Activated naive CD8-positive, alpha-beta T cell treated with anti-CD3 and anti-CD28 coated beads, Interleukin-2, amount 10 ng/mL, durations not matched to agents 7 days and 5 days (primary cell): ENCODE measurements around the gene TCOF1. TPM values are rescaled to one million over a fixed set of nuclear protein-coding genes. Genes with fewer than 3 reads are reported as not detected.

ENCODE experiments used
- ATAC-seq: fragments of 150-1000 bp; cut with Tn5 transposase; one replicate; pipeline ENCODE4 v1.10.0; 2021; ENCODE audit warnings: low read depth, moderate library complexity
- POLR2A ChIA-PET: fragments of 350-600 bp; sonication (Branson Sonifier 250); formaldehyde crosslinking; loops from one replicate; lab custom pipeline; 2021; ENCODE audit warnings: antibody characterized with exemption; lab: Charles Lee
- DNase-seq: peaks from one replicate; pipeline ENCODE4 v3.0.0; 2021
- H3K27ac Mint-ChIP-seq: one replicate; pipeline ENCODE4 v1.8.0; 2022; ENCODE audit warnings: mild to moderate bottlenecking, mixed read lengths
- H3K27me3 Mint-ChIP-seq: one replicate; pipeline ENCODE4 v1.8.0; 2022; ENCODE audit warnings: mild to moderate bottlenecking, moderate library complexity, mixed read lengths
- H3K36me3 Mint-ChIP-seq: one replicate; pipeline ENCODE4 v1.8.0; 2021; ENCODE audit warnings: mild to moderate bottlenecking, mixed read lengths
- H3K4me1 Mint-ChIP-seq: one replicate; pipeline ENCODE4 v1.8.0; 2021; ENCODE audit warnings: mixed read lengths
- H3K4me3 Mint-ChIP-seq: one replicate; pipeline ENCODE4 v1.8.0; 2022; ENCODE audit warnings: mild to moderate bottlenecking, moderate library complexity, mixed read lengths
- H3K9me3 Mint-ChIP-seq: one replicate; pipeline ENCODE4 v1.8.0; 2021; ENCODE audit warnings: mixed read lengths
- total RNA-seq, 2 experiments: library from RNA; stranded (reverse); gene quantifications; one replicate each; pipeline ENCODE4 v1.2.3, GENCODE V29; 2021

The TCOF1 gene
- total RNA-seq, 2 experiments from 2014 or later = 68.8 to 72.5 TPM

DNA sequence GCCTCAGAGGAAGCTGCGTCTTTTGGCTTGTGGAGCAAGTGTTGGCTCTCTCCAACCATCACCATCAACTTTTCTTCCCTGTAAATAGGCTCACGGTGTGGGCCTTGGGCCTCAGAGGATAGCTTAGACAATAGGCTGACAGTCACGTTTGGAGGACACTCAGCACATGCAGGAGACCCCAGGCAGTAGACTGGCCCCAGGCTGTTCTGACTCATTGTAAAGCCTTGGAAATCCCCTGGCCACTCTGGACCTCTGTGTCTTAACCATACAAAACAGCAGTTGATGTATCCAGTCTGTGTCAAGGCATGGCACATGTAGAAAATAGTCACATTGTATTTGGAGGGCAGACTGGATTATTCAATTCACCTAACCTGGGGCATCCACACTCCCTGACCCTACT, 36.6 kb downstream of the TCOF1 start:
- Mint-ChIP-seq H3K27ac (no peak overlapping the region), H3K36me3 (peaks cover 19% of the 10 kb centered on the region), H3K4me3 (no peak overlapping the region), H3K4me1 (peaks cover 7% of the 10 kb centered on the region), H3K27me3 (no peaks in the 10 kb centered on the region), H3K9me3 (no peaks in the 10 kb centered on the region)
- ATAC-seq (no peak), DNase-seq (no peak)
- POLR2A ChIA-PET = interaction anchor here (0.5 kb wide), 1 partner anchor 731 kb away, joined by 3 read pairs; no protein-coding TSS in a partner anchor

DNA sequence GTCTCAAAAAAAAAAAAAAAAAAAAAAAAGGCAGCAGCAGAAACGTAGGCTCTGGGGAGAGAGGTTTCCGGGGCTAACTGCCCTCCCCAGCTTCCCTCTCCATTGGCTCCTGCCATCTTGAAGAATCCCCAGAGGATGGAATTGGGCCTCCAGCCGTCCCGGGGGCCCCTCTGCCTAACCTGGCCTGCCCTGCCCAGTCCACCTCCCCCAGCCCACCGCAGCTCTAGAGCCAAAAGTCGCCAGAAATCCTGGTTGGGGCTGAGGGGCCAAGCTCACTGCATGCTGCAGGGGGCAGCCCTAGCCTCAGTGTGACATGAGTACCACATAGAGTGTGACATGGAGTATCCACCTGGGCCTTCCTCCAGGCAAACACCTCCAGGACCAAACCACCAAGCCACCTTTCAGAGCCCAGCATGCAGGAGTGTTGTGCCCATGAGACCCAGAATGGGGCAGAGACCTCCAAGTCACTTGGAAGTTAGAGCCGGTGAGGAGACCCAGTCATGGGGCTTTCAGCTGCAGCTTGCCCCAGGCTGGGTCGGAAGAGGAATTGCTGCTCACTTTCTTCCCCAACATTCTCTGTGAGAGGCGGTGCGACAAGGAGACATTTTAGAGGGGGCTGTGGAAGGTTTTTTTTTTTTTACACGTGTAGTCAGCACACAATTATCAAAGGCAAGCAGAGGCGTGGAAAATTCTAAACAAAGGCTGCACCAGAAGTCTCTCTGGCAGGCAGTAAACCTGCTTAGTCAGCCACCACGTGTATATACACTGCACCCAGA, 37.6 kb downstream of the TCOF1 start:
- H3K4me3 Mint-ChIP-seq = no peak overlapping the region
- peak overlapping the region; percentile 21 for H3K27ac Mint-ChIP-seq
- POLR2A ChIA-PET = no interaction called here
- H3K27me3 Mint-ChIP-seq = no peaks in the 10 kb centered on the region
- ATAC-seq (no peak), DNase-seq (no peak)
- H3K4me1 Mint-ChIP-seq = peaks cover 15% of the 10 kb centered on the region
- H3K9me3 Mint-ChIP-seq = no peaks in the 10 kb centered on the region
- H3K36me3 Mint-ChIP-seq = peaks cover 21% of the 10 kb centered on the region

DNA sequence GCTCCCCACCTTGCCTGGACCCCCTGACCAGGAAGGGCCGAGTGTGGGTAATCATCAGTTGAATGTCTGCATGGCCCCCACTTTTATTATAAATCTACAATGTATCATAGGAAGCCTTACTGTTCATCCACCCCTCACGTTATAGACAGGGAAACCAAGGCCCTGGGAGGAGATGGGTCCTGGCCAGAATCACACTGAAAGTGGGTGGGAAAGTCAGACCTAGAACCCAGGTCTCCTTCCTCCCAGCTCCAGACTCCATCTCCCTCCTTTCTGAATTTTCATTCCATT, 38.1 kb downstream of the TCOF1 start:
- no peaks in the 10 kb centered on the region for H3K9me3 Mint-ChIP-seq
- DNase-seq (no peak), ATAC-seq (no peak)
- H3K4me1 Mint-ChIP-seq = peaks cover 21% of the 10 kb centered on the region
- no peak overlapping the region for H3K27ac Mint-ChIP-seq
- no peak overlapping the region for H3K4me3 Mint-ChIP-seq
- POLR2A ChIA-PET = no interaction called here
- H3K27me3 Mint-ChIP-seq = no peaks in the 10 kb centered on the region
- H3K36me3 Mint-ChIP-seq = peaks cover 25% of the 10 kb centered on the region

DNA sequence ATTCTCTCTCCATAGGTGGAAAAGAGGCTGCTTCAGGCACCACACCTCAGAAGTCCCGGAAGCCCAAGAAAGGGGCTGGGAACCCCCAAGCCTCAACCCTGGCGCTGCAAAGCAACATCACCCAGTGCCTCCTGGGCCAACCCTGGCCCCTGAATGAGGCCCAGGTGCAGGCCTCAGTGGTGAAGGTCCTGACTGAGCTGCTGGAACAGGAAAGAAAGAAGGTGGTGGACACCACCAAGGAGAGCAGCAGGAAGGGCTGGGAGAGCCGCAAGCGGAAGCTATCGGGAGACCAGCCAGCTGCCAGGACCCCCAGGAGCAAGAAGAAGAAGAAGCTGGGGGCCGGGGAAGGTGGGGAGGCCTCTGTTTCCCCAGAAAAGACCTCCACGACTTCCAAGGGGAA, 38.8 kb downstream of the TCOF1 start:
- ATAC-seq (no peak), DNase-seq (no peak)
- Mint-ChIP-seq H3K4me1 (peaks cover 21% of the 10 kb centered on the region), H3K4me3 (no peak overlapping the region), H3K9me3 (no peaks in the 10 kb centered on the region), H3K36me3 (peaks cover 28% of the 10 kb centered on the region), H3K27ac (peak overlapping the region; percentile 26), H3K27me3 (no peaks in the 10 kb centered on the region)
- POLR2A ChIA-PET = no interaction called here

DNA sequence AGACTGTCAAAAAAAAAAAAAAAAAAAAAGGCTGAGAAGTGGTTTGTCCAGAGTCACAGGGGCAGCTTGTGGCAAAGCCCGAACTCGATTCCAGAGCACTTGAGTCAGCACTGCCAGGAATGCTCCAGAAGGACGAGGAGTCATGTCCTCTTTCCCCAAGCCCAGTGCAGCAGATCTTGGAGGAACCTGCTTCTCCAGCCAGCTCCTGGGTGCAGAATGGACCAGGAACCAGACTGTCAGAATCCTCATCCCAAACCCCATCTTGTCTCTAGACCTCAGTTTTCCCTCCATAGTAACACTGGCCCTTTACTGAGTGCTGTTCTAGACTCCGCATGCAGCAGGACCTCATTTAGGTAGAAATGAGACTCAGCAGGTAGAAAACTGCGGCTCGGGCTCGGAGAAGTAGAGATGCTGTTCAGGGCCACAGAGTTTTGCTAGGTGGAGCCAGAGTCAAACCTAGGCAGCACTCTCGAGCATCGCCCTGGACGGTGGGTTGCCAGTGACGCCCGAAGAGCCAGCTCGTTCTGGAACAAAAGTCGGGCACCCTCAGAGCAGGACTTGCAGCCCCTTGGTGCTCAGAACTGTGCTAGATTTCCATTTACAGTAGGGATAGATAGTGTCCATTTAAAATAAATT, 39.8 kb downstream of the TCOF1 start:
- H3K27ac Mint-ChIP-seq = no peak overlapping the region

DNA sequence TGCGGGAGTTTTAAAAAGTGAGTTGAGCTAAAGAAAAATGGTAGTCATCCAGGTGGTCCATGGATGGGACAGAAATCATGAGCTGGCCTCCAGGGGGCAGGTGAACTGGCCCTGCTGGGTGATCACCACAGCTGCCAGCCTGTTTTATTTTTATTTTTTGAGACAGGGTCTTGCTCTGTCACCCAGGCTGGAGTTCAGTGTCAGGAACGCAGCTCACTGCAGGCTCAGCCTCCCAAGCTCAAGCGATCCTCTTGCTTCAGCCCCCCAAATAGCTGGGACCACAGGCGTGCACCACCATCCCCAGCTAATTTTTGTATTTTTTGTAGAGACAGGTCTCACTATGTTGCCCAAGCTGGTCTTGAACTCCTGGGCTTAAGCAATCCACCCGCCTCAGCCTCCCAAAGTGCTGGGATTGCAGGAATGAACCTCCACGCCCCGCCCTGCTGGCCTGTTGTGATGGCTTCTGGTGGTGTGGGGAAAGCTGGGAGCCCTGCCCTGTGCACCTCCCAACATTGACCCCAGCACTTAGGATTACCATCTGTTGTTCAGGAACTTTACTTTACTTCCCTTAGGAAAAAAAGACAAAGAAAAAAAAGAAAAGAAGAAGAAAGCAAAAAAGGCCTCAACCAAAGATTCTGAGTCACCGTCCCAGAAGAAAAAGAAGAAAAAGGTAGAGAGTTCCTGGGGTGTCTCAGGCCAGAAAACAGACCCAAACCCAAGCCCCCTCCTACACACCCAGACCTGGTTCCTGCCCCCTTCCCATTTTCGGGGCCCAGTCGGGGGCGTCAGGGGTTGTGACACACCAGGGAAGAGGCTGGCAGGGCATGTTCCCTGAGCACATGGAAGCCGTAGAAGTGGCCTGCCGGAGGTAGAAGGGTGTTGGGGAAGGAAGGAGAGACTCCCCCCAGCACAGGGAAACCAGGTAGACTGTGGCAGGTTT, 40.6 kb downstream of the TCOF1 start:
- ATAC-seq (no peak), DNase-seq (no peak)
- no peak overlapping the region for H3K4me3 Mint-ChIP-seq
- peaks cover 25% of the 10 kb centered on the region for H3K4me1 Mint-ChIP-seq
- H3K27me3 Mint-ChIP-seq = no peaks in the 10 kb centered on the region
- peak overlapping the region; percentile 75 for H3K27ac Mint-ChIP-seq
- H3K36me3 Mint-ChIP-seq = peaks cover 35% of the 10 kb centered on the region
- POLR2A ChIA-PET = interaction anchor here (4.7 kb wide), 1 partner anchor 12 kb away, joined by 32 read pairs; no protein-coding TSS in a partner anchor
- H3K9me3 Mint-ChIP-seq = no peaks in the 10 kb centered on the region

More for the DNA sequence above, 39.8 kb downstream of the TCOF1 start:
- Mint-ChIP-seq H3K9me3 (no peaks in the 10 kb centered on the region), H3K4me3 (no peak overlapping the region), H3K27me3 (no peaks in the 10 kb centered on the region), H3K4me1 (peaks cover 23% of the 10 kb centered on the region), H3K36me3 (peaks cover 32% of the 10 kb centered on the region)
- DNase-seq (no peak), ATAC-seq (no peak)
- POLR2A ChIA-PET = interaction anchor here (0.7 kb wide), 1 partner anchor 18 kb away, joined by 3 read pairs; no protein-coding TSS in a partner anchor

DNA sequence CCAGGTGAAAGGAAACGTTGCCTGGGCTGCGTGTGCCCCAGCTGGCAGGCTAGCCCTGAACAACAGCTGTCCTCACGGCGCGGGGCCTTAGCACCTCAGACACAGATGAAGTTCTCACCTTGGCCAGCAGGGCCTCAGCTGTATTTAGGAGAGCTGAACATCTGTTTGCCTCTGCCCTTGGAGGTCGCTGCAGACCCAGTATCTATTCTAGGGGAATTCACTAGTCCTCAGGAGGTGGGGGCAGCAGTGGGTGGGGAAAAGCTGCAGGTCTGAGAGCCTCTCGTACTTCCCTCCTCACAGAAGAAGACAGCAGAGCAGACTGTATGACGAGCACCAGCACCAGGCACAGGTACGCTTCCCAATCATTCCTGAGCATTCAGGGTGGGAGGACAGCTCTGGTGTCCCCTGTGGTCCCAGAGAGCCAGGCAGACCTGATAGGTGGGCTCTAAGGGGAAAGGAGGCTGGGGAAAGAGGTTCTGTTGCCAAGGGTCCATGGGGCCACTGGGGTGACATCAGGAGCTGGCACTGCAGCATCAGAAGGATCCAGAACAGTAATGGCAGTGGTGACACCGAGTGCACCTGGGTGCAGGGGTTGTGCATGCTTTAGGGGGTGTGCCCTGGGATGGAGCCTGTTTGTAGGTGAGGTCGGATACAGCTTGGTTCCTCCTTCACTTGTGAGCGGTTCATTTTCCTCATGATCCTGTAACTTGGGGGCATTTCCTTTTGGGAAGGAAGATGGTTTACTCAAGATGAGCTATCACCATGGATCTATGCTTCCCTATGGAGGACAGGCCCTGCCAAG, 41.4 kb downstream of the TCOF1 start:
- no peaks in the 10 kb centered on the region for H3K27me3 Mint-ChIP-seq
- no peaks in the 10 kb centered on the region for H3K9me3 Mint-ChIP-seq
- H3K4me1 Mint-ChIP-seq = peaks cover 25% of the 10 kb centered on the region
- peak; percentile 44 for DNase-seq
- peaks cover 34% of the 10 kb centered on the region for H3K36me3 Mint-ChIP-seq
- peak; percentile 57 for ATAC-seq
- H3K27ac Mint-ChIP-seq = peak overlapping the region; percentile 81
- POLR2A ChIA-PET = interaction anchor here (1.0 to 4.7 kb wide), 4 partner anchors 12 to 37 kb away, joined by 3 to 32 read pairs (median 6); partner anchors contain the start of gene CD74
- H3K4me3 Mint-ChIP-seq = no peak overlapping the region

DNA sequence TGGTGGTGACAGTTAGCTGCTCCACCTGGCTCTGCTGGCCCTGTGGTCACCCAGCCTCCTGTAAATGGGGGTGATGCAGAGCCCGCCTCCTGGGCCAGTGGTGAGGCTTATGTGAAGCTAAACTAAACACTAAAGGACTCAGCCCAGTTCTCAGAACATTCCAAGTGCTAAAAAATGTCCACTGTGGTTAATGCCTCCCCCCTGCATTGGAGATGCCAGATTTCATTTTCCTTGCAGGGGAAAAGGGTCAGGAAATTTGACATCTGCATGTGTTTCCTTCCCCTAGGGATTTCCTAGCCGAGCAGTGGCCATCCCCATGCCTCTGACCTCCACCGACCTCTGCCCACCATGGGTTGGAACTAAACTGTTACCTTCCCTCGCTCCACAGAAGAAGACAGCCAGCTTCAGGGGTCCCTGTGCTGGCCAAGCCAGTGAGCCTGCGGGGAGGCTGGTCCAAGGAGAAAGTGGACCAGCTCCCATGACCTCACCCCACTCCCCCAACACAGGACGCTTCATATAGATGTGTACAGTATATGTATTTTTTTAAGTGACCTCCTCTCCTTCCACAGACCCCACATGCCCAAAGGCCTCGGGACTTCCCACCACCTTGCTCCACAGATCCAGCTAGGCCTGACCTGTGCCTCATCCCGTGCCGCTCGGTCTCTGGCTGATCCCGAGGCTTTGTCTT, 42.2 kb downstream of the TCOF1 start:
- Mint-ChIP-seq H3K36me3 (peaks cover 34% of the 10 kb centered on the region), H3K9me3 (no peaks in the 10 kb centered on the region), H3K4me1 (peaks cover 25% of the 10 kb centered on the region), H3K27me3 (no peaks in the 10 kb centered on the region), H3K27ac (peak overlapping the region; percentile 81), H3K4me3 (no peak overlapping the region)
- POLR2A ChIA-PET = interaction anchor here (1.0 to 4.7 kb wide), 4 partner anchors 11 to 36 kb away, joined by 3 to 32 read pairs (median 6); partner anchors contain the start of gene CD74
- ATAC-seq = peak; percentile 63
- no peak for DNase-seq

DNA sequence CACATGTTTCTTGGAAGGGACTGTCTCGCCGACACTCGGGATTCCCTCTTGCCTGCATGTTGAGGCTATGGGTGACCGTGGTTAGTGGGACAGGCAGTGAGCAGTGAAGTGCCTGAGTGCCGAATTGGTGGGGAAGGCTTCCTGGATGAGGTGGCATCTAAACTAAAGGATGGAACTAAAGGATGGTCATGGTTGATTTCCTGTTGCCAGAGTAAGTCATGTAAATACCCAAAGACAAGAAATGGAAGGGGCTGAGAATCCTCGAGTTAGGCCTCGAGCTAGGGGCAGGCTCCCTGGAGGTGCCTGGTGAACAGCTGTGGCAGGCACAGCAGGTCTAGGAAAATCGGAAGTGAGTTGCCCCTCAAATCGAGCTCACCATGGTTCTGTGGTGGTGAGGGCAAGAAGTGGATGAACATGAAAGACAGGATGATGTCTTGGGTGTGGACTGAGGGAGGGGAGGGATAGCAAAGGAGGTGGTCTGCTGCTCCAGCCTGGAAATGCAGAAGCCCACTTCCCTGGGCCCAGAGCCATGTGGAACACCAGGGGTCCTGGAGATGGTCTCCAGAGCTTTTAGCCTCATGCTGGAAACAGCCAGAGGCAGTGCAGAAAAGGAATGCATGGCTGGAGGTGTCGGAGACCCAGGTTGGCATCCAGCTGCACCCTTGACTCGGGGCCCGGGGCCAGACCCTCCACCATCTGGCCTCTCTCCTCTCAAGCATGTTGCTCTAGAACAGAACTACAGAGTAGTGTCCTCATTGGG, 43.0 kb downstream of the TCOF1 start:
- H3K4me1 Mint-ChIP-seq = peaks cover 25% of the 10 kb centered on the region
- DNase-seq (no peak), ATAC-seq (no peak)
- no peaks in the 10 kb centered on the region for H3K27me3 Mint-ChIP-seq
- POLR2A ChIA-PET = interaction anchor here (2.4 to 4.7 kb wide), 2 partner anchors 10 to 12 kb away, joined by 9 to 32 read pairs; partner anchors contain the start of gene CD74
- no peak overlapping the region for H3K4me3 Mint-ChIP-seq
- H3K27ac Mint-ChIP-seq = peak overlapping the region; percentile 81
- no peaks in the 10 kb centered on the region for H3K9me3 Mint-ChIP-seq
- peaks cover 31% of the 10 kb centered on the region for H3K36me3 Mint-ChIP-seq

DNA sequence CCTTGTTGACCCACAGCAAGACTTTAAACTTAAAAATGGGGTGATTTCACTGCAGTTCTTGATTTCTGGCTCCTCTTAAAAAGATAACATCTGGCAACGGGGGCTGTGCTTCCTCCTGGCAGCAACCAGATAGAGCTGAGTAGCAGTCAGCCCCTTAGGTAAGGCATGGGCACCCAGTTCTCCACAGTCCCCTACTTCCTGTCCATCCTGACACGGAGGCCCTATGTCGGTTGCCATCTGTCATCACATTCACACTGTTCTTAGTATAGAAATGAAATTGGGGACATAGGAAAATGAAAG, 43.5 kb downstream of the TCOF1 start:
- Mint-ChIP-seq H3K27me3 (no peaks in the 10 kb centered on the region), H3K4me3 (no peak overlapping the region), H3K27ac (peak overlapping the region; percentile 3), H3K9me3 (no peaks in the 10 kb centered on the region), H3K4me1 (peaks cover 25% of the 10 kb centered on the region), H3K36me3 (peaks cover 28% of the 10 kb centered on the region)
- no peak for DNase-seq
- POLR2A ChIA-PET = interaction anchor here (2.4 to 4.7 kb wide), 2 partner anchors 9 to 12 kb away, joined by 9 to 32 read pairs; partner anchors contain the start of gene CD74
- no peak for ATAC-seq

DNA sequence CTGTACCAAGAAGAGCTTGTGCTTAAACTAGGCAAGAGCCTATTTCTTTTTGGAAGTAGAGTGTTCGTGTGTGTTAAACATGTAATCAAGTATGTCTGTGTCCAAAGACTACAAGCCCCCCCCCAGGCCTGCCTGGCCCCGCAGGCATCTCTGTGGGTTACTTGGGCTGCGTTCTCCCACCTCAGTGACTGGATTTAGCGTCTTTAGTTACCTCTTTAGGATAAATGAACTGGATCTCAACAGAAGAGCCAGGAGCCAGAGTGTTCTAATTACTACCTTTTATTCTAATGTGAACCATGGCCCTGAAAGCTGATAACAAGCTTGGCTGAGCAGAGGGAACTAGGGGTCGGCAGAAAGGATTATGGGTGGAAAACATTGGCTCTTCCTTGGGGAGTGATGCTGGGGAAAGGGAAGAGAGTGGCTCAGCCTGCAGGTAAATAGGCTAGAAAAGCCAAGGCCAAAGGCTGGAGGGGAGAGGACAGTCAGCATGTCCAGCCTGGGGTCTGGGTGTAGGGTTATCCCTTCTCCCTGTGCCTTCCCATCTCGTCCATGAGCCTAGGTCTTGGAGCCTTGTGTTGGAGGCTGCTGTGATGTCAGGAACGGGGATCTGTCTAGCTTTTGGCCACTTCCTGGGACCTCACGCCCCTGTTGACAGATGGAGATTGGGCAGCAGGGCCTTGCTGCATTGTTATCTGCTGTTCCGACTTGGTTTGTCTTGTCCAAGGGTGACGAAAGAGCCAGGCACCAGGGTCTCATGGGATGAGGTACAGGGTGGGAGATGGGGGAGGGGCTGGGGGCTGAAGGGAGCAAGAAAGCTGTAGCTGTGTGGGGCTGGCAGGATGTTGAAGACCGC, 44.1 kb downstream of the TCOF1 start:
- no peaks in the 10 kb centered on the region for H3K9me3 Mint-ChIP-seq
- H3K4me3 Mint-ChIP-seq = no peak overlapping the region
- ATAC-seq (no peak), DNase-seq (no peak)
- no peaks in the 10 kb centered on the region for H3K27me3 Mint-ChIP-seq
- H3K4me1 Mint-ChIP-seq = peaks cover 25% of the 10 kb centered on the region
- peaks cover 23% of the 10 kb centered on the region for H3K36me3 Mint-ChIP-seq
- H3K27ac Mint-ChIP-seq = peak overlapping the region; percentile 76
- POLR2A ChIA-PET = interaction anchor here (4.7 kb wide), 1 partner anchor 9 kb away, joined by 32 read pairs; no protein-coding TSS in a partner anchor
